ENCODE data around the gene AKT2. TPM values are rescaled to one million over a fixed set of nuclear protein-coding genes. Genes with fewer than 3 reads are reported as not detected.

AKT2 gene
- total RNA-seq, 1 donor from 2014 or later, result 89.8 TPM

GRCh38 chr19:40190891-40191835, 94.0 kb downstream of the AKT2 start, which contains the start of gene MAP3K10:
MAP3K10 (plus strand) TSS chr19:40191426; CDS start chr19:40192032, 606 bp downstream.
- Mint-ChIP-seq H3K36me3 (ENCODE audit: low read depth, unreplicated experiment) (no peaks in the 10 kb centered on the region), H3K27ac (ENCODE audit: unreplicated experiment) (no peak within 1 kb of the TSS), H3K4me1 (ENCODE audit: unreplicated experiment) (peaks cover 3% of the 10 kb centered on the region), H3K27me3 (ENCODE audit: unreplicated experiment) (peaks cover 2% of the 10 kb centered on the region), H3K9me3 (ENCODE audit: unreplicated experiment) (no peaks in the 10 kb centered on the region), H3K4me3 (ENCODE audit: unreplicated experiment) (peak within 1 kb of the TSS; percentile 93)
- DNase-seq (ENCODE audit: low spot score), result peak; percentile 69
- TF ChIP-seq CTCF (IDR thresholded peaks at IDR 0.05; ENCODE audit: unreplicated experiment), result no peak

GRCh38 chr19:40184273-40184672, 100.9 kb downstream of the AKT2 start:
- H3K27me3 Mint-ChIP-seq (ENCODE audit: unreplicated experiment), result no peaks in the 10 kb centered on the region
- no peak overlapping the region for H3K27ac Mint-ChIP-seq (ENCODE audit: unreplicated experiment)
- no peak for TF ChIP-seq CTCF (IDR thresholded peaks at IDR 0.05; ENCODE audit: unreplicated experiment)
- no peaks in the 10 kb centered on the region for H3K36me3 Mint-ChIP-seq (ENCODE audit: low read depth, unreplicated experiment)
- DNase-seq (ENCODE audit: low spot score), result no peak
- no peaks in the 10 kb centered on the region for H3K4me1 Mint-ChIP-seq (ENCODE audit: unreplicated experiment)
- no peak overlapping the region for H3K4me3 Mint-ChIP-seq (ENCODE audit: unreplicated experiment)
- no peaks in the 10 kb centered on the region for H3K9me3 Mint-ChIP-seq (ENCODE audit: unreplicated experiment)

Small RNAs within 50 kb of the gene (microRNA-seq; reads per million reads assigned to microRNA genes)
- gene MIR641 (ENCODE audit: unreplicated experiment), result 19.1 reads per million, percentile 67 among the genes with 10 or more reads in this experiment

Other genes with a start within 250 kb of the AKT2 start
- gene ZNF780B, start 229.1 kb downstream of the AKT2 start, total RNA-seq (ENCODE audit: unreplicated experiment), result 22.6 TPM
- gene ZNF780A, start 194.4 kb downstream of the AKT2 start, total RNA-seq (ENCODE audit: unreplicated experiment), result 19.4 TPM
- 20.6 TPM for gene MAP3K10, start 93.9 kb downstream of the AKT2 start, total RNA-seq (ENCODE audit: unreplicated experiment)
- 1.1 TPM for gene TTC9B, start 67.0 kb downstream of the AKT2 start, total RNA-seq (ENCODE audit: unreplicated experiment)
- gene CCNP, start 58.7 kb downstream of the AKT2 start, total RNA-seq (ENCODE audit: unreplicated experiment), result 0.18 TPM
- gene C19orf47, start 63.1 kb upstream of the AKT2 start, total RNA-seq (ENCODE audit: unreplicated experiment), result 17.9 TPM
- 227 TPM for gene PLD3, start 63.4 kb upstream of the AKT2 start, total RNA-seq (ENCODE audit: unreplicated experiment)
- gene HIPK4, start 104.8 kb upstream of the AKT2 start, total RNA-seq (ENCODE audit: unreplicated experiment), result not detected
- gene PRX, start 128.0 kb upstream of the AKT2 start, total RNA-seq (ENCODE audit: unreplicated experiment), result 6.7 TPM
- gene SERTAD1, start 140.6 kb upstream of the AKT2 start, total RNA-seq (ENCODE audit: unreplicated experiment), result 11.8 TPM
- 42.9 TPM for gene SERTAD3, start 159.0 kb upstream of the AKT2 start, total RNA-seq (ENCODE audit: unreplicated experiment)
- gene BLVRB, start 180.4 kb upstream of the AKT2 start, total RNA-seq (ENCODE audit: unreplicated experiment), result 17.5 TPM
- 0.49 TPM for gene SPTBN4, start 181.7 kb upstream of the AKT2 start, total RNA-seq (ENCODE audit: unreplicated experiment)

All from endothelial cell (in vitro differentiated cells).